Measurements from ENCODE around the gene FGF6. TPM values are rescaled to one million over a fixed set of nuclear protein-coding genes. Genes with fewer than 3 reads are reported as not detected.
"Not testable (repeated sequence)": the region's sequence is repeated elsewhere in the genome, so short reads cannot be mapped to it uniquely, and the experiment has no call there.

FGF6 gene
- not detected for total RNA-seq
- long read RNA-seq, donor 1: 0 reads
- long read RNA-seq, donor 2: 0 reads

GRCh38 chr12:4445156-4446101 lies at the start of gene FGF6:
Gene FGF6, minus strand, starts transcription at chr12:4445815. Its CDS starts 245 bp downstream, at chr12:4445570.
- peak; percentile 78 for DNase-seq (ENCODE audit: low spot score)

GRCh38 chr12:4490973-4491372 lies 45.4 kb upstream of the FGF6 start:
- intact Hi-C loops (cut with DNase I): no loop called here
- DNase-seq (ENCODE audit: low spot score): no peak

More at GRCh38 chr12:4445156-4446101, at the start of gene FGF6:
- intact Hi-C loops (cut with DNase I): no loop called here

DNA sequence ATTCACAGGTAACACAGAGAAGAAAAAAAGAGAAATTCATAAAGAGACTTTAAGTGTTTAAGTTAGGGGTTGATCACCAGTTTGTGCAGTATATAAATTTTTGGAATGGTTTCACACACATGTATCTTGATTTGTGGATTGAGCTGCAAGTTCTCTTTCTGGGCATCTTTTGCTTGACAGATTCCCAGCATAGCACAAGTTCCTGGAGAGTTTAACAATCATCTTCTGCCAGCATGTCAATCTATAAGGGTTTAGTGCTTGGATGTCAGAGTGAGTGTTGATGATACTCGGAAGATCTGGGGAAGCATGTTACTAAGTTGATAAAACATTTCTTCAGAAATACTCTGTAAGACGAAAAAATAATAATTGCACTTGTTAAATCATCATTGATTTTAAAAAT lies 43.9 kb upstream of the FGF6 start:
- intact Hi-C loops (cut with DNase I): no loop called here
- DNase-seq (ENCODE audit: low spot score): no peak

- no peak for DNase-seq (ENCODE audit: low spot score)
- intact Hi-C loops (cut with DNase I): no loop called here
Measured at GRCh38 chr12:4486980-4487379, 41.4 kb upstream of the FGF6 start.

GRCh38 chr12:4486049-4486699 lies 40.6 kb upstream of the FGF6 start:
- intact Hi-C loops (cut with DNase I): no loop called here
- DNase-seq (ENCODE audit: low spot score): no peak

- intact Hi-C loops (cut with DNase I): no loop called here
- DNase-seq (ENCODE audit: low spot score): no peak
Measured at GRCh38 chr12:4483885-4484823, 38.5 kb upstream of the FGF6 start.

GRCh38 chr12:4482936-4483335 lies 37.3 kb upstream of the FGF6 start:
- intact Hi-C loops (cut with DNase I): no loop called here
- DNase-seq (ENCODE audit: low spot score): no peak

- DNase-seq (ENCODE audit: low spot score): no peak
- intact Hi-C loops (cut with DNase I): no loop called here
Measured at GRCh38 chr12:4478933-4479332, 33.3 kb upstream of the FGF6 start.

- no peak for DNase-seq (ENCODE audit: low spot score)
- intact Hi-C loops (cut with DNase I): no loop called here
Measured at GRCh38 chr12:4477129-4477528, 31.5 kb upstream of the FGF6 start.

DNA sequence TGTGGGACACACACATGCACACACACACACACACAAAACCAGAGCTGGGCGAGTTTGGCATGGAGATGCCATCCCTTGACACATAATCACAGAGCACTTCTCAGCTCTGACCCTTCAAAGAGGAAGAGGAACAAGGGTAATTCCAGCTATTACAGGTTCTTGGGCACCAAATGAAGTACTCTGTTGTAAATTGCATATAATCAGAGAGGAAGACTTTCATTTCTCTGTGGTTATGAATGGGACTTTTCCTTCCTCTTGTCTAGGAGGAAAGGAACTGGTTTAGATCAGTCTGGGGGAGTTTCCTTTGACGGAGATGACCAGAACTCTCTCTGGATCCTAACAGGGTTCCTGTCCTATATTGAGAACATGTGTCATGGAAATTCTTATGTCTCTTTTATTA lies 26.4 kb upstream of the FGF6 start:
- no peak for DNase-seq (ENCODE audit: low spot score)
- intact Hi-C loops (cut with DNase I): no loop called here

GRCh38 chr12:4471256-4471655 lies 25.6 kb upstream of the FGF6 start:
- intact Hi-C loops (cut with DNase I): no loop called here
- no peak for DNase-seq (ENCODE audit: low spot score)

DNA sequence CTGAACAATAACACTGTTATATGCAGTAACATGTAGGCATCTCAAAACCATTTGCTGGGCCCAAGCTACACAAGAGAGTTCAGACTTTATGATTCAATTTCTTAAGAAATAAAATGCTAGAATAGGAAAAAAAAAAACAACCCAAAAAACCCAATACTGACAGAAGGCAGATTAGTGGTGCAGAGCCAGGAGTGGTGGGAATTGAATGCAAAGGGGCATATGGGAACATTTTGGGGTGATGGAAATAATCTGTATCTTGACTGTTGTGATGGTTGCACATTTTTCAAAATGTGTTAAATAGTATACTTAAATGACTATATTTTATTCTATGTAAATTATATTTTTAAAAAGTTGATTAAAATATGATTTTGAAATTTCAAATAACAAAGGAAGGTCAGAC lies 23.4 kb upstream of the FGF6 start:
- no peak for DNase-seq (ENCODE audit: low spot score)
- intact Hi-C loops (cut with DNase I): no loop called here

DNA sequence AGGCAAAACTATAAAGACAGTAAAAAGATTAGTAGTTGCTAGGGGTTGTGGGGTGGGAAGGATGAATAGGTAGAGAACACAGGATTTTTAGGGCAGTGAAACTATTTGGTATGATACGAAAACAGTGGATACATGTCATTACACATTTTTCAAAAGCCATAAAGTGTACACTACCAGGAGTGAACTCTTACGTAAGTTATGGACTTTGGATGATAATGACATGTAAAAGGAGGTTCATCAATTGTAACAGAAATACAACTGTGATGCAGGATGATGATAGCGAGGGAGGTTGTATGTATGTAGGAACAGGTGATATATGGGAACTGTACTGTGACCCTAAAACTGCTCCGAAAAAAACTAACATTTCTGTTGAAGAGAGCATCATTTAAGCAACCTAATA lies 15.1 kb upstream of the FGF6 start:
- intact Hi-C loops (cut with DNase I): no loop called here
- DNase-seq (ENCODE audit: low spot score): no peak

DNA sequence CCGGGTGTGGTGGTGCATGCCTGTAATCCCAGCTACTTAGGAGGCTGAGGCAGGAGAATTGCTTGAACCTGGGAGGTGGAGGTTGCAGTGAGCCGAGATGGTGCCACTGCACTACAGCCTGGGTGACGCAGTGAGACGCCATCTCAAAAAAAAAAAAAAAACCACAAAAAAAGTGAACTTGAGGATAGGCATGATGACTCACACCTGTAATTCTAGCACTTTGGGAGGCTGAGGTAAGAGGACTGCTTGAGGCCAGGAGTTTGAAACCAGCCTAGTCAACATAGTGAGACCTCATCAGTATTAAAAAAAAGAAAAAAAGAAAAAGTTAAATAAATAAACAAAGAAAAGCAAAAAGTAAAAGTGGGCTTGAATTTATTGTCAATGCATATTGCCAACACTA lies 10.2 kb upstream of the FGF6 start:
- DNase-seq (ENCODE audit: low spot score); intact Hi-C loops (cut with DNase I): not testable (repeated sequence)

- DNase-seq (ENCODE audit: low spot score): no peak
- intact Hi-C loops (cut with DNase I): no loop called here
Measured at GRCh38 chr12:4454315-4454860, 8.8 kb upstream of the FGF6 start.

DNA sequence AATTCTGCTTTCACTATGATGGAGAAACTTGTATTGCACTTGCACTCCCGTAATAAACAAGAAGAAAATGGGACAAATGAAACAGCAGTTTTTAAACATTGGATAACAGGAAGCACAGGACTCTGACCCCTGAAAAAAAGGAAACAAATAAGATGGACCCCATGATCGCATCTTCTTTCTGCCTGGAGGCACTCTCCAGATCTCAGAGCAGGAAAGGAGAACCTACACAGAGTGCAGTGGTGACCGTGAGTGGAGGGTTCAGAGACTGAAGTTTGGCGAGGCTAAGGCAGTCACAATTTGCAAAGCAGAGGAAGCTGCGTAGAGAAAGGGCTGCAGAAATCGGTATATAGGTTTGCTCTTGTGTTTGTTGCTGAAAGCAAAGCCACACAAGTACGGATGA lies 6.1 kb upstream of the FGF6 start:
- intact Hi-C loops (cut with DNase I): no loop called here
- no peak for DNase-seq (ENCODE audit: low spot score)

- DNase-seq (ENCODE audit: low spot score): no peak
- intact Hi-C loops (cut with DNase I): no loop called here
Measured at GRCh38 chr12:4450551-4451112, 5.0 kb upstream of the FGF6 start.

- DNase-seq (ENCODE audit: low spot score): no peak
- intact Hi-C loops (cut with DNase I): no loop called here
Measured at GRCh38 chr12:4449851-4450221, 4.2 kb upstream of the FGF6 start.

Measured in posterior vena cava (tissue), 2 donors.